ENCODE measurements around the gene SRD5A1.

The SRD5A1 gene

GRCh38 chr5:6634788-6635430 lies 1.7 kb downstream of the SRD5A1 start:
- in situ Hi-C loops (cut with MboI; ENCODE audit: low pct_unique_long_range_greater_than_20kb, low sequenced_read_pairs, unreplicated experiment) = loop anchor here (25.0 kb wide), 1 partner anchor 102 kb away; no protein-coding TSS in a partner anchor
- TF ChIP-seq CTCF (IDR thresholded peaks at IDR 0.05; ENCODE audit: extremely low read depth, insufficient read depth, missing control alignments) = no peak
- DNase-seq (ENCODE audit: low spot score) = no peak

DNA sequence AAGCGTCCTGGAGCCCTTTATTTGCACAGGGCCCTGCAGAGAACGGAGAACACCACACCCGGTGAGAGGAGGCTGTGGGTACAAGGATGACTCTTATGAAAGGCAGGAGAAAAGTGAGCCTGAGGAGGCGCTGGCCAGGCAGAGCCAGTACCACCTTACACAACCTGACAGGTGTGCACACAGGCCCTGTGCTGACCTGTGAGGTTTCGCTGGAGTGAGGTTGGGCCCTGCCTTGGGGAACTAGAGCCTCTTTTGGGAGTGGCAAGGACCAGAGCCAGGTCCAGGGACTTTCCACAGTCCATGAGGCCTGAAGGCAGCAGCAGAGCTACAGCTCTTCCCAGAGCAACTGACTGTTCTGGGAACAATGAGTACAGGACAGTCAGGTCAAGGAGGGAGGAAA lies 3.1 kb downstream of the SRD5A1 start:
- no peak for TF ChIP-seq CTCF (IDR thresholded peaks at IDR 0.05; ENCODE audit: extremely low read depth, insufficient read depth, missing control alignments)
- in situ Hi-C loops (cut with MboI; ENCODE audit: low pct_unique_long_range_greater_than_20kb, low sequenced_read_pairs, unreplicated experiment) = loop anchor here (25.0 kb wide), 1 partner anchor 101 kb away; no protein-coding TSS in a partner anchor
- DNase-seq (ENCODE audit: low spot score) = no peak

GRCh38 chr5:6637022-6637421 lies 3.8 kb downstream of the SRD5A1 start:
- in situ Hi-C loops (cut with MboI; ENCODE audit: low pct_unique_long_range_greater_than_20kb, low sequenced_read_pairs, unreplicated experiment) = loop anchor here (25.0 kb wide), 1 partner anchor 100 kb away; no protein-coding TSS in a partner anchor
- DNase-seq (ENCODE audit: low spot score) = no peak
- no peak for TF ChIP-seq CTCF (IDR thresholded peaks at IDR 0.05; ENCODE audit: extremely low read depth, insufficient read depth, missing control alignments)

DNA sequence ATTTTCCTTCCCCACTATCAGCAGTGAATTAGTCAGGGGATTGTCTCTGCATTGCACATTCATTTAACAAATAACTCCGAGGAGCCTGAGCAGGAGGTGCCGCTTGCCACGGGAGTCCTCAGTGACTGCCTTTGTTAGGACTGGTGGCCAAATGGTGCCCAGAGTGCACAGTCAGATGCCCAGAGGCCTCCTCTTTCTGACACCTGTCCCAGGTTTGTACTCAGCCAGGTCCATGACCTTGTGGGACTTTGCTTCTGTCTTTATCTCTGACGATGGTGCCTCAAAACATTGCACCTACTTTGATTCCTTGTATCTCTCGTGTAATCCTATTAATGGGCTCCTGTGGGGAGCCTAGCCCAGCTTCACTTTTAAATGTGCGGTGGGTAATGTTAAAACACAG lies 4.3 kb downstream of the SRD5A1 start:
- no peak for DNase-seq (ENCODE audit: low spot score)
- in situ Hi-C loops (cut with MboI; ENCODE audit: low pct_unique_long_range_greater_than_20kb, low sequenced_read_pairs, unreplicated experiment) = loop anchor here (25.0 kb wide), 1 partner anchor 100 kb away; no protein-coding TSS in a partner anchor
- no peak for TF ChIP-seq CTCF (IDR thresholded peaks at IDR 0.05; ENCODE audit: extremely low read depth, insufficient read depth, missing control alignments)

DNA sequence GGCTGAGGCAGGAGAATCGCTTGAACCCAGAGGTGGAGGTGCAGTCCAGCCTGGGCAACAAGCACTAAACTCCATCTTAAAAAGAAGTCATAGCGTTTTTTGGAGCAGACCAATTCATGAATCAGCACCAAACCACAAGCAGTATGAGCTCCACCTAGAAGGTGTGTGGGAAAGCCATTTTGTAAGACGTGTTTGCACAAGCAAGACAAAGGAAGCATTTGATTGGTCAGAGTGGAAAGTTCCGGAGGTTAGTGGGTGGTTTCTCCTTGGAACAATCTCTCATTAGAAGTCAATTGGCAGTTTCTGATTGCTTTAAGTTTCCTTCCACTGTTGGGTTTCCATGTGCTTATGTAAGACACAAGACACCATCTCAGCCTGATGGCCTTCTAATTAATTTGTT lies 5.0 kb downstream of the SRD5A1 start:
- no peak for TF ChIP-seq CTCF (IDR thresholded peaks at IDR 0.05; ENCODE audit: extremely low read depth, insufficient read depth, missing control alignments)

DNA sequence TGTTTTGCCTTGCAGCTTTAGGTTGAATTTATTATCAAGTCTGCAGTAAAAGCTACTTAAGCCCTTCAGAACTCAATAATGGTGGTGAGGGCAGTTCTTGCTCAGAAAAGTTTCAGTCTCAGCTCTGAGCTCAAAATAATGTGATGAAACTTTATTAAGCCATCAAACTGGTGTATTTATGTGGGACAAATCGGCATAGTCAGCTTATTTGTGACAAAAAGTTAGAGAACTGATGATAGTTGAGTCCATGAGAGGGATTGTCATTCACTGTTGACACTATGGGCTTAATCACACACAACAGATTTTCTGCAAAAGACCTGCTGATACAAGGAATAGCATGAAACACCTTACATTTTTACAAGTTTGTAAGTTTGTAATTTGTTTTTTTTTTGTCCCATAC lies 9.4 kb downstream of the SRD5A1 start:
- DNase-seq (ENCODE audit: low spot score) = no peak
- in situ Hi-C loops (cut with MboI; ENCODE audit: low pct_unique_long_range_greater_than_20kb, low sequenced_read_pairs, unreplicated experiment) = loop anchor here (25.0 kb wide), 1 partner anchor 95 kb away; no protein-coding TSS in a partner anchor
- no peak for TF ChIP-seq CTCF (IDR thresholded peaks at IDR 0.05; ENCODE audit: extremely low read depth, insufficient read depth, missing control alignments)

More for the DNA sequence above, 5.0 kb downstream of the SRD5A1 start:
- in situ Hi-C loops (cut with MboI; ENCODE audit: low pct_unique_long_range_greater_than_20kb, low sequenced_read_pairs, unreplicated experiment) = loop anchor here (25.0 kb wide), 1 partner anchor 99 kb away; no protein-coding TSS in a partner anchor
- DNase-seq (ENCODE audit: low spot score) = no peak

Data from GM13977 (cell line).